GM12878 (cell line): ENCODE results near the gene GUK1. TPM values are rescaled to one million over a fixed set of nuclear protein-coding genes. Genes with fewer than 3 reads are reported as not detected.

ENCODE experiments used
- ATAC-seq: fragments of 200-7000 bp; cut with Tn5 transposase; 3 replicates; pipeline ENCODE4 v1.9.1; 2020; ENCODE audit warnings: mild to moderate bottlenecking, moderate library complexity
- BruUV-seq: library from RNA; stranded (reverse); fragments of 400-500 nt; replicated peaks from 2 replicates; lab custom pipeline; 2021; lab: Mats Ljungman, UMichigan
- CTCF ChIA-PET: fragments of 300-600 bp; sonication (Branson Sonifier 250); formaldehyde crosslinking; extraction: SDS; loops from one replicate; lab custom pipeline; 2021; ENCODE audit warnings: inconsistent platforms; lab: Yijun Ruan, JAX
- POLR2A ChIA-PET: fragments of 350-600 bp; formaldehyde crosslinking; extraction: SDS; loops from one replicate; lab custom pipeline; 2021; ENCODE audit warnings: inconsistent platforms; lab: Charles Lee
- RAD21 ChIA-PET: fragments of 300-600 bp; sonication (Branson Sonifier 250); formaldehyde crosslinking; loops from one replicate; lab custom pipeline; 2023; ENCODE audit warnings: antibody characterized with exemption; ENCODE audit not compliant: unreplicated experiment; lab: Charles Lee
- SMC1A ChIA-PET: fragments of 300-600 bp; sonication (Branson Sonifier 250); formaldehyde crosslinking; loops from one replicate; lab custom pipeline; 2023; ENCODE audit not compliant: unreplicated experiment, uncharacterized antibody; lab: Charles Lee
- DNase-seq: peaks from one replicate; pipeline ENCODE4 v3.0.0-alpha.2; 2011; ENCODE audit warnings: low read depth, low spot score
- FAIRE-seq: peaks from 3 replicates; lab custom pipeline; 2011; peaks lifted over from hg19 to GRCh38; lab: Jason Lieb, UNC
- H2AFZ ChIP-seq: 2 replicates; pipeline ENCODE4 v1.6.0; 2011; ENCODE audit warnings: low read depth, low read length, control low read depth; ENCODE audit not compliant: control insufficient read depth
- H3K27ac ChIP-seq: 2 replicates; pipeline ENCODE4 v1.5.1; 2011; ENCODE audit warnings: control low read depth; ENCODE audit not compliant: control insufficient read depth, insufficient read depth
- H3K27me3 ChIP-seq, 2 experiments: replicated peaks in 1 of 2; 2 replicates each; pipeline versions ENCODE4 v1.6.0 to v1.6.1; 2011; ENCODE audit warnings: low read length in 1 of 2; ENCODE audit not compliant: control insufficient read depth in 2 of 2, insufficient read depth in 2 of 2
- H3K36me3 ChIP-seq, 2 experiments: 2 replicates each; pipeline ENCODE4 v1.5.1; 2011; ENCODE audit warnings: low read length in 1 of 2; ENCODE audit not compliant: control insufficient read depth in 2 of 2, insufficient read depth in 2 of 2
- H3K4me1 ChIP-seq: 2 replicates; pipeline ENCODE4 v1.6.1; 2011; ENCODE audit warnings: mild to moderate bottlenecking, low read length, moderate library complexity, mixed read lengths; ENCODE audit not compliant: control insufficient read depth, insufficient read depth
- H3K4me2 ChIP-seq: 2 replicates; pipeline ENCODE4 v1.6.0; 2011; ENCODE audit warnings: control low read depth; ENCODE audit not compliant: control insufficient read depth, insufficient read depth
- H3K4me3 ChIP-seq: fragments of 200-600 bp; sonication (generic); 2 replicates; pipeline ENCODE4 v1.5.1; 2016
- H3K79me2 ChIP-seq: 2 replicates; pipeline ENCODE4 v1.6.0; 2011; ENCODE audit warnings: low read length; ENCODE audit not compliant: control insufficient read depth, insufficient read depth
- H3K9ac ChIP-seq: 2 replicates; pipeline ENCODE4 v1.8.0; 2011; ENCODE audit warnings: low read length, control low read depth, mixed read lengths; ENCODE audit not compliant: control insufficient read depth, insufficient read depth
- H3K9me3 ChIP-seq: replicated peaks from 3 replicates; pipeline ENCODE4 v1.5.1; 2011; ENCODE audit warnings: mild to moderate bottlenecking, low read length; ENCODE audit not compliant: control insufficient read depth, insufficient read depth
- H4K20me1 ChIP-seq: 2 replicates; pipeline ENCODE4 v1.6.0; 2011; ENCODE audit not compliant: control insufficient read depth, insufficient read depth
- EP300 ChIP-seq, 2 experiments: fragments of 150-350 bp in 1 of 2; IDR thresholded peaks; 2 replicates each; pipeline ENCODE4 v1.6.1; 2011 to 2012; ENCODE audit warnings: low read depth in 2 of 2, low read length in 2 of 2, borderline replicate concordance in 1 of 2, improper control_type of control experiment in 1 of 2, inconsistent platforms in 1 of 2; ENCODE audit not compliant: control insufficient read depth in 1 of 2
- HDAC6 ChIP-seq: fragments of 200-600 bp; sonication (generic); IDR thresholded peaks from one replicate; pipeline ENCODE4 v1.8.0; 2017; ENCODE audit warnings: antibody characterized with exemption; ENCODE audit not compliant: unreplicated experiment
- MEF2B ChIP-seq: fragments of 450-650 bp; IDR thresholded peaks from 2 replicates; pipeline ENCODE4 v1.6.1; 2018; ENCODE audit warnings: mild to moderate bottlenecking, moderate library complexity; ENCODE audit not compliant: partially characterized antibody, poor library complexity, severe bottlenecking
- MLLT1 ChIP-seq: fragments of 450-650 bp; IDR thresholded peaks from 2 replicates; pipeline ENCODE4 v1.6.1; 2016; ENCODE audit warnings: mild to moderate bottlenecking
- MYC ChIP-seq: IDR thresholded peaks from 2 replicates; pipeline ENCODE4 v1.6.1; 2011; ENCODE audit warnings: mild to moderate bottlenecking, low read length, moderate library complexity, inconsistent platforms; ENCODE audit not compliant: insufficient read depth, insufficient replicate concordance, insufficient read length, severe bottlenecking
- NFYA ChIP-seq: IDR thresholded peaks from 2 replicates; pipeline ENCODE4 v1.6.1; 2011; ENCODE audit warnings: low read depth, mild to moderate bottlenecking, low read length, improper control_type of control experiment, borderline replicate concordance
- NFYB ChIP-seq: IDR thresholded peaks from 2 replicates; pipeline ENCODE4 v1.6.1; 2011; ENCODE audit warnings: low read depth, mild to moderate bottlenecking, low read length, improper control_type of control experiment, moderate library complexity; ENCODE audit not compliant: insufficient read depth
- PKNOX1 ChIP-seq: fragments of 450-650 bp; IDR thresholded peaks from 2 replicates; pipeline ENCODE4 v1.6.1; 2016; ENCODE audit warnings: mild to moderate bottlenecking
- RELA ChIP-seq: fragments of 450-650 bp; IDR thresholded peaks from 2 replicates; pipeline ENCODE4 v1.8.0; 2014; ENCODE audit warnings: borderline replicate concordance; ENCODE audit not compliant: partially characterized antibody
- SIX5 ChIP-seq: IDR thresholded peaks from 2 replicates; pipeline ENCODE4 v1.6.1; 2011; ENCODE audit warnings: mild to moderate bottlenecking, low read depth, low read length, moderate library complexity; ENCODE audit not compliant: severe bottlenecking
- SREBF1 ChIP-seq: IDR thresholded peaks from 2 replicates; pipeline ENCODE4 v1.6.1; 2012; ENCODE audit warnings: mild to moderate bottlenecking, low read length
- ZNF384 ChIP-seq: IDR thresholded peaks from 2 replicates; pipeline ENCODE4 v1.6.1; 2012; ENCODE audit warnings: low read depth, mild to moderate bottlenecking, low read length, improper control_type of control experiment, borderline replicate concordance
- WGBS: methylation state at CpG from one replicate; pipeline ENCODE4 v1.1.6; 2016; ENCODE audit warnings: low lambda C conversion rate; ENCODE audit not compliant: insufficient replicate concordance, insufficient coverage; ENCODE audit errors: missing lambda C conversion rate; 5-methylcytosine and 5-hydroxymethylcytosine counted together
- in situ Hi-C: fragments of 300-500 bp; cut with MboI; formaldehyde crosslinking; loops from 9 replicates; pipeline ENCODE4 v1.14.3; 2018; ENCODE audit warnings: mixed read lengths
- intact Hi-C: fragments of 100-400 bp; cut with micrococcal nuclease; formaldehyde crosslinking; loops from one replicate; pipeline ENCODE4 v1.14.2; 2022; ENCODE audit not compliant: unreplicated experiment
- polyA plus RNA-seq, 11 experiments: library from polyadenylated mRNA; depleted of rRNA in 4 of 11; unstranded in 6 of 11; stranded (reverse) in 5 of 11; fragments of >200 nt; fragmentation: Nextera tagmentation in 4 of 11; fragmentation: Illumina TruSeq in 1 of 11; extraction: Ambion mirVana in 4 of 11; extraction: Trizol in 1 of 11; gene quantifications; 1 replicate in 1 of 11; 2 replicates in 10 of 11; pipeline versions ENCODE4 v1.2.1 to v1.2.3, GENCODE V29; 2011 to 2016; ENCODE audit warnings: inconsistent platforms in 2 of 11, missing spikeins in 2 of 11, low read depth in 1 of 11
- total RNA-seq, 4 experiments: library from RNA; depleted of rRNA in 3 of 4; stranded (reverse); fragments of >200 nt in 3 of 4; fragmentation: Illumina TruSeq in 1 of 4; extraction: Trizol in 1 of 4; gene quantifications; 2 replicates each; pipeline versions ENCODE4 v1.2.1 to v1.2.3, GENCODE V29; 2013 to 2021
- TF ChIP-seq, protein P1 (sequence below): IDR thresholded peaks from 2 replicates; pipeline ENCODE4 v1.6.1; 2011; ENCODE audit warnings: low read depth, low read length, improper control_type of control experiment, borderline replicate concordance

The GUK1 gene
- total and polyA plus RNA-seq, 10 of the 15 experiments (the other 5 are each of a cell fraction or from before 2014, with no cell fraction given): 6.3 to 357 (median 203) TPM

GRCh38 chr1:228114827-228115226 is 25.3 kb upstream of the GUK1 start:
- Histone ChIP-seq H3K9ac (no peak overlapping the region), H3K27me3 (no peaks in the 10 kb centered on the region), H3K79me2 (no peaks in the 10 kb centered on the region; the same call in 1 of the 2 replicates), H3K27ac (no peak overlapping the region), H3K4me1 (no peaks in the 10 kb centered on the region; the same call in 1 of the 2 replicates), H3K4me3 (no peak overlapping the region), H3K9me3 (no peaks in the 10 kb centered on the region; the same call in 2 of the 3 replicates), H3K4me2 (no peak overlapping the region), H2AFZ (no peak overlapping the region), H3K36me3 (no peaks in the 10 kb centered on the region), H4K20me1 (no peaks in the 10 kb centered on the region)
- BruUV-seq: no TSS peak
- FAIRE-seq (no peak), DNase-seq (no peak), ATAC-seq (no peak)
- ChIA-PET CTCF (interaction anchor here (1.0 kb wide), 1 partner anchor 16 kb away, joined by 3 read pairs; no protein-coding TSS in a partner anchor), POLR2A (no interaction called here), SMC1A (interaction anchor here (0.8 kb wide), 1 partner anchor 52 kb away, joined by 3 read pairs; no protein-coding TSS in a partner anchor), RAD21 (no interaction called here)
- in situ Hi-C loops: no loop called here
- TF ChIP-seq SREBF1 (no peak), MYC (no peak), NFYB (no peak), MLLT1 (no peak), MEF2B (no peak), HDAC6 (no peak), PKNOX1 (no peak), EP300 (IDR thresholded peaks at IDR 0.05; ENCODE audit: borderline replicate concordance in 1 of 2, control insufficient read depth in 1 of 2, low read depth in 2 of 2, low read length in 2 of 2) (no peak), NFYA (no peak), SIX5 (no peak), ZNF384 (no peak), RELA (no peak)
- TF ChIP-seq, protein P1, sequence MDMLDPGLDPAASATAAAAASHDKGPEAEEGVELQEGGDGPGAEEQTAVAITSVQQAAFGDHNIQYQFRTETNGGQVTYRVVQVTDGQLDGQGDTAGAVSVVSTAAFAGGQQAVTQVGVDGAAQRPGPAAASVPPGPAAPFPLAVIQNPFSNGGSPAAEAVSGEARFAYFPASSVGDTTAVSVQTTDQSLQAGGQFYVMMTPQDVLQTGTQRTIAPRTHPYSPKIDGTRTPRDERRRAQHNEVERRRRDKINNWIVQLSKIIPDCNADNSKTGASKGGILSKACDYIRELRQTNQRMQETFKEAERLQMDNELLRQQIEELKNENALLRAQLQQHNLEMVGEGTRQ: no peak
- intact Hi-C loops: no loop called here
- 63% methylated on average over 3 of the region's 3 CpGs for WGBS
